SU-DHL-6 (cell line): Measurements from ENCODE around the gene RAB14.

Experiments used
- H2AFZ ChIP-seq: fragments of 200-600 bp; sonication (generic); 2 replicates; pipeline ENCODE4 v1.6.1; 2014; ENCODE audit warnings: low read depth, mild to moderate bottlenecking, moderate library complexity, mixed read lengths, antibody characterized with exemption, low read length; ENCODE audit not compliant: severe bottlenecking
- H3F3A ChIP-seq: fragments of 200-600 bp; shearing (Covaris generic); 2 replicates; pipeline ENCODE4 v1.6.0; 2016; ENCODE audit warnings: antibody characterized with exemption, mild to moderate bottlenecking; ENCODE audit not compliant: insufficient read depth
- H3K27ac ChIP-seq: fragments of 200-600 bp; sonication (generic); 2 replicates; pipeline ENCODE4 v1.5.1; 2016; ENCODE audit warnings: low read depth, mild to moderate bottlenecking, low read length, moderate library complexity, mixed read lengths
- H3K27me3 ChIP-seq: fragments of 200-600 bp; sonication (generic), shearing (Covaris generic); 2 replicates; pipeline ENCODE4 v1.6.0; 2014; ENCODE audit warnings: mild to moderate bottlenecking, low read length
- H3K36me3 ChIP-seq: fragments of 200-600 bp; sonication (generic); 2 replicates; pipeline ENCODE4 v1.6.1; 2014; ENCODE audit warnings: mild to moderate bottlenecking, low read length, mixed read lengths
- H3K4me2 ChIP-seq: fragments of 300-600, 200-600 bp; shearing (Covaris generic), sonication (generic); 2 replicates; pipeline ENCODE4 v1.6.0; 2014; ENCODE audit warnings: low read length, low read depth, mild to moderate bottlenecking; ENCODE audit not compliant: poor library complexity, severe bottlenecking
- H3K4me3 ChIP-seq: fragments of 200-600 bp; sonication (generic); 2 replicates; pipeline ENCODE4 v1.5.1; 2014; ENCODE audit warnings: antibody characterized with exemption, low read length, mild to moderate bottlenecking, mixed read lengths; ENCODE audit not compliant: insufficient read depth, poor library complexity, severe bottlenecking
- H3K79me2 ChIP-seq: fragments of 200-600 bp; sonication (generic); 2 replicates; pipeline ENCODE4 v1.6.1; 2014; ENCODE audit warnings: mild to moderate bottlenecking, low read length, moderate library complexity; ENCODE audit not compliant: insufficient read depth
- H3K9ac ChIP-seq: fragments of 200-600 bp; sonication (generic); 2 replicates; pipeline ENCODE4 v1.7.0; 2014; ENCODE audit warnings: mild to moderate bottlenecking, low read length
- H3K9me2 ChIP-seq: fragments of 200-600 bp; sonication (generic); replicated peaks from 2 replicates; pipeline ENCODE4 v1.6.1; 2014; ENCODE audit warnings: low read length; ENCODE audit not compliant: insufficient read depth
- H3K9me3 ChIP-seq: fragments of 200-600 bp; sonication (generic); 2 replicates; pipeline ENCODE4 v1.6.1; 2014; ENCODE audit warnings: low read length, mixed read lengths; ENCODE audit not compliant: insufficient read depth
- H4K20me1 ChIP-seq: fragments of 200-600 bp; sonication (generic); 2 replicates; pipeline ENCODE4 v1.6.1; 2014; ENCODE audit warnings: low read depth, mild to moderate bottlenecking, antibody characterized with exemption, low read length, moderate library complexity, mixed read lengths
- EZH2phosphoT487 ChIP-seq: fragments of 200-600 bp; sonication (generic), shearing (Covaris generic); conservative IDR thresholded peaks from 2 replicates; pipeline ENCODE4 v1.6.1; 2018; ENCODE audit warnings: mild to moderate bottlenecking, antibody characterized with exemption, low read length, moderate library complexity, mixed read lengths
- TF ChIP-seq, protein P1 (sequence below): fragments of 200-600 bp; sonication (generic); IDR thresholded peaks from one replicate; pipeline ENCODE4 v1.5.1; 2017; ENCODE audit warnings: antibody characterized with exemption, mild to moderate bottlenecking, low read length, moderate library complexity; ENCODE audit not compliant: insufficient read depth, poor library complexity, severe bottlenecking

The RAB14 gene

DNA sequence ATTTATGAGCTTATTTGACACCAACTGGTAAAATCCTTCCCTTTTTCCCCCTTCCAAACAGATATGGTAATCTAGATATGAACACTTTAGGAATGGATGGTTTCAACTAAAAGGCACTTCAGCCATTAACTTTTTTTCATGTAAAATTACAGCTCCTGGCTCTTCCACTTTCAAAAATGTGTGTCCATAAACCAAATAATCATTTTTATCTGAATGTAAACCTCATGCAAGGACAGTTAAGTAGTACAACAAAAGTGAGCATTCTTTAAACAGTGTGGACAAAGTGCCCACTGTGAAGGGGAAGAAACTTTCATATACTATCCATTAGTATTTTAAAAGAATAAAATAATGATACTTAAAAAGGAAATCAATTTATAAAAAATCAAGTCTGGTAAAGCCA lies 17.2 kb downstream of the RAB14 start:
- H3K4me2 ChIP-seq, result peak overlapping the region; percentile 53
- no peaks in the 10 kb centered on the region for H3K27me3 ChIP-seq
- H3K79me2 ChIP-seq, result peaks cover 69% of the 10 kb centered on the region
- peaks cover 46% of the 10 kb centered on the region; the same call in 1 of the 2 replicates for H3K36me3 ChIP-seq
- peaks cover 65% of the 10 kb centered on the region for H3F3A ChIP-seq
- no peaks in the 10 kb centered on the region for H4K20me1 ChIP-seq
- H3K9me3 ChIP-seq, result no peaks in the 10 kb centered on the region
- no peak overlapping the region for H3K4me3 ChIP-seq
- peak overlapping the region; percentile 79 for H3K27ac ChIP-seq
- no peak overlapping the region for H3K9ac ChIP-seq
- no peak for TF ChIP-seq EZH2phosphoT487
- TF ChIP-seq, protein P1, sequence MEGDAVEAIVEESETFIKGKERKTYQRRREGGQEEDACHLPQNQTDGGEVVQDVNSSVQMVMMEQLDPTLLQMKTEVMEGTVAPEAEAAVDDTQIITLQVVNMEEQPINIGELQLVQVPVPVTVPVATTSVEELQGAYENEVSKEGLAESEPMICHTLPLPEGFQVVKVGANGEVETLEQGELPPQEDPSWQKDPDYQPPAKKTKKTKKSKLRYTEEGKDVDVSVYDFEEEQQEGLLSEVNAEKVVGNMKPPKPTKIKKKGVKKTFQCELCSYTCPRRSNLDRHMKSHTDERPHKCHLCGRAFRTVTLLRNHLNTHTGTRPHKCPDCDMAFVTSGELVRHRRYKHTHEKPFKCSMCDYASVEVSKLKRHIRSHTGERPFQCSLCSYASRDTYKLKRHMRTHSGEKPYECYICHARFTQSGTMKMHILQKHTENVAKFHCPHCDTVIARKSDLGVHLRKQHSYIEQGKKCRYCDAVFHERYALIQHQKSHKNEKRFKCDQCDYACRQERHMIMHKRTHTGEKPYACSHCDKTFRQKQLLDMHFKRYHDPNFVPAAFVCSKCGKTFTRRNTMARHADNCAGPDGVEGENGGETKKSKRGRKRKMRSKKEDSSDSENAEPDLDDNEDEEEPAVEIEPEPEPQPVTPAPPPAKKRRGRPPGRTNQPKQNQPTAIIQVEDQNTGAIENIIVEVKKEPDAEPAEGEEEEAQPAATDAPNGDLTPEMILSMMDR, result no peak
- H3K9me2 ChIP-seq, result no peaks in the 10 kb centered on the region
- H2AFZ ChIP-seq, result no peak overlapping the region

DNA sequence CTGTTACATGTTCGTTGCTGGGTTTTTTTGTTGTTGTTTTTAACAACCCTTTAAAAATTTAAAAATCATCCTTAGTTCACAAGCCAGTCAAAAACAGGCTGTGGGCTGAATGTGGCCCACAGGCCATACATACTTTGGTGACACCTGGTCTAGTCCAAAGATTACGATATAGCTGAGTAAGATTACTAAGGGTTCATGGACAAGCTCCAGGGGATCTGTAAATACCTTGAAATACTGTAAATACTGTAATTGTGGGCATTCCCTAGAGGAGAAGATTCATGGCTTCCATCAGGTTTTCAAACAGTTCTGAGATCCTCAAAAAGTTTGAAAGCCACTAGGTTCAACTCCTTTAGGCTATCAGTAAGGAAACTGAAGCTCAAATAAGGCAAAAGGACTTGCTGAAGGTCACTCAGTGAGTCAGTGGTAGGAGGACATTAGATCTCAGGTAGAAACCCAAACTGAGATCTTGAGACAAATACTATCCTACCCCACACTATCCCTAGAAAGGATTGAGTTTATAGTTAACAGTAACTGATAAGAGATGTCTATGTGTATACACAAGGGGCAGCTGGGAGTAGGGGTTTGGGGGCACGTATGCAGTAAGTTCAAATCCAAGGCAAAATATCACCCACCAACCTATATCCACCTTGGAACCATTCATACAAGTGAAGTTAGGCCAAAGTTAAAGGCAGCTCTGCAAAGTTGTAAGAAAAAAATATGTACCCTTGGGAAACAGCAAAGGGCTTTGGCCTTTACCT lies 17.8 kb downstream of the RAB14 start:
- Histone ChIP-seq H3K4me3 (no peak overlapping the region), H3K36me3 (peaks cover 43% of the 10 kb centered on the region), H3K27ac (peak overlapping the region; percentile 79), H3K9ac (peak overlapping the region; percentile 15; the same call in 1 of the 2 replicates), H2AFZ (no peak overlapping the region), H4K20me1 (no peaks in the 10 kb centered on the region), H3K9me3 (no peaks in the 10 kb centered on the region), H3K9me2 (no peaks in the 10 kb centered on the region), H3F3A (peaks cover 70% of the 10 kb centered on the region), H3K27me3 (no peaks in the 10 kb centered on the region), H3K79me2 (peaks cover 63% of the 10 kb centered on the region), H3K4me2 (peak overlapping the region; percentile 53)
- no peak for TF ChIP-seq EZH2phosphoT487
- TF ChIP-seq, protein P1, result no peak

- Histone ChIP-seq H4K20me1 (no peaks in the 10 kb centered on the region), H3K4me3 (no peak overlapping the region), H3K9ac (peak overlapping the region; percentile 15; the same call in 1 of the 2 replicates), H3K4me2 (peak overlapping the region; percentile 53), H3K27ac (peak overlapping the region; percentile 79), H3F3A (peaks cover 79% of the 10 kb centered on the region), H3K9me3 (no peaks in the 10 kb centered on the region), H2AFZ (no peak overlapping the region), H3K9me2 (no peaks in the 10 kb centered on the region), H3K36me3 (peaks cover 42% of the 10 kb centered on the region), H3K79me2 (peaks cover 55% of the 10 kb centered on the region), H3K27me3 (no peaks in the 10 kb centered on the region)
- TF ChIP-seq, protein P1, result no peak
These were observed 18.7 kb downstream of the RAB14 start for GRCh38 chr9:121182989-121183388.
